ENCODE results near the gene F13B.
"Not testable (repeated sequence)": the region's sequence is repeated elsewhere in the genome, so short reads cannot be mapped to it uniquely, and the experiment has no call there.

F13B gene

DNA sequence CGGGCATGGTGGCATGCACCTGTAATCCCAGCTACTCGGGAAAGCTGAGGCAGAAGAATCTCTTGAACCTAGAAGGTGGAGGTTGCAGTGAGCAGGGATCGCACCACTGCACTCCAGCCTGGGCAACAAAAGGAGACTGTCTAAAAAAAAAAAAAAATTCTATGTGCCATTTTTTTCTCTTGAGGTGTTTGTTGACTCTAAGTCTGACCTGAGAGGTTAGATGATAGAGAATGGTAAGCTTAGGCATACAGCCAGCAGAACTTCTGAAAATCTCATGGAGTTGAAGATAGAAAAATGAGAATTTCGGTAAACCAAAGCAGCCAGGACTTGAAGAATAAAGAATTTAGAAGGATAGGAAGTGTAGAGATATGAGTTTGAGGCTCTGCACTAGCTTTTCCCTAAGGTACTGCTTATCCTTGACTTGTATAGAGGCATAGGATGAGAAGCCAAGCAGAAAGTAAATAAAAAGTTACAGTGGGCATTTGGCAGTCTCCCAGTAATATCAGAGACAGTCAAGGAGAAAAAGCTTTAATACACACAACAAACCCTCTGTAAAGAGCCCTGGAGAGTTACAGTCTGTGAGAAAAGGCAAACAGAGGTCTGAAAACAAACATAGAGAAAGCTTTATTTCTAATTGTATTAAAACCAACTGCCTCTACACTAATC, 24.3 kb downstream of the F13B start:
- H3K27ac ChIP-seq = no peak overlapping the region
- TF ChIP-seq, protein P1, sequence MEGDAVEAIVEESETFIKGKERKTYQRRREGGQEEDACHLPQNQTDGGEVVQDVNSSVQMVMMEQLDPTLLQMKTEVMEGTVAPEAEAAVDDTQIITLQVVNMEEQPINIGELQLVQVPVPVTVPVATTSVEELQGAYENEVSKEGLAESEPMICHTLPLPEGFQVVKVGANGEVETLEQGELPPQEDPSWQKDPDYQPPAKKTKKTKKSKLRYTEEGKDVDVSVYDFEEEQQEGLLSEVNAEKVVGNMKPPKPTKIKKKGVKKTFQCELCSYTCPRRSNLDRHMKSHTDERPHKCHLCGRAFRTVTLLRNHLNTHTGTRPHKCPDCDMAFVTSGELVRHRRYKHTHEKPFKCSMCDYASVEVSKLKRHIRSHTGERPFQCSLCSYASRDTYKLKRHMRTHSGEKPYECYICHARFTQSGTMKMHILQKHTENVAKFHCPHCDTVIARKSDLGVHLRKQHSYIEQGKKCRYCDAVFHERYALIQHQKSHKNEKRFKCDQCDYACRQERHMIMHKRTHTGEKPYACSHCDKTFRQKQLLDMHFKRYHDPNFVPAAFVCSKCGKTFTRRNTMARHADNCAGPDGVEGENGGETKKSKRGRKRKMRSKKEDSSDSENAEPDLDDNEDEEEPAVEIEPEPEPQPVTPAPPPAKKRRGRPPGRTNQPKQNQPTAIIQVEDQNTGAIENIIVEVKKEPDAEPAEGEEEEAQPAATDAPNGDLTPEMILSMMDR (IDR thresholded peaks at IDR 0.05) = no peak
- no peak for TF ChIP-seq ZFX (IDR thresholded peaks at IDR 0.05; ENCODE audit: borderline replicate concordance)

DNA sequence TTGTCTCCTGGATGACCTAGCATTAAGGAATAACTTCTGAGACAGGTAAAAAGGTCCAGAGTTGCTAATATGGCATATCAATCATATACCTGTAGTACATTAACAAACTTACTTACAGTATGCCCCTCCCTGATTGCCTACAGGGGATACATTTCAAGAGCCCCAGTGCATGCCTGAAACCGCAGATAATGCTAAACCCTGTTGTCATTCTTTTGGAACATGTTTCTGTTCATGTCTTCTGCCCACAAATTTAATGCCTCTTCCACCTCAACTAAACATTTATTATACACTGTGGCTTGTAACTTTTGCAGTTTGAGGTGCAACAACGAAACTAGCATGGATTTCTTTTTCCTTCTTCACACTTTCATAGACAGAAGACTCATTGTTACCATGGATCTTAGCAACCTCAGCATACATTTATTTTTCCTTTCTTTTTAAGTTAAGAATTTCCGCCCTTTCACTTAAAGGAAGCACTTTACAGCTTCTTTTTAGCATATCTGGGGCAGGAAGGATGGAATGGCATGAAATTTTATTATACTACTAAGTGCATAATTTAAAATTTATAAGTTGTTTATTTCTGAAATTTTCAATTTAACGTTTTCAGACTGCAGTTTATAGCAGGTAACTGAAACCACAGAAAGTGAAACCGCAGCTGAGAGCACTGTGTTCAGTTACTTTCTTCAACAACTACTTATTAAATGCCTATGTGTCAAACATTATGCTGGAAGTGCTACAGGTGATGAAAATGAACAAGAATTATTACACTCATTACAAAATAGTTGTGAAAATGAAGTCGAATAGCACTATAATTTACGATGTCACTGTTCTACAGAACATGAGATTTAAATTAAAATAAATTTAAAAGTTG, 25.3 kb downstream of the F13B start:
- no peak overlapping the region for H3K27ac ChIP-seq
- TF ChIP-seq ZFX (IDR thresholded peaks at IDR 0.05; ENCODE audit: borderline replicate concordance) = no peak
- TF ChIP-seq, protein P1 (IDR thresholded peaks at IDR 0.05) = no peak

DNA sequence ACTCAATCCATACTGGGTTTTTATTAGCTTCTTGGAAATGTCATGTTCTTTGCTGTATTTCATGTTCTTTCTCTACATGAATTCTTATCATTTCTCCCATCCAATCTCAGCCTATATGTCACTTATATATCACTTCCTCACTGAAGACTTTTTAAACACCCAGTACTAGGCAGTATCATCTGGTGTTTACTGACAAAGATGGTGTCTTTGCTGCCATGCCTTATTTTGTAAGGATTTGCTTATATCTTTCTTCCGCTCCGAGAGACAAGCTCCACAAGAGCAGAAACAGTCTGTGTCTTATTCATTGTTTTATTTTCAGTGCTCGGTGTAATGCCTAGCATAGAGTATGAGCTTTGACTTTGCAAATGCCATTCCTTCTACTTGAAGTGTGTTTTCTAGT, 30.2 kb downstream of the F13B start:
- TF ChIP-seq, protein P1 (IDR thresholded peaks at IDR 0.05) = no peak
- no peak for TF ChIP-seq ZFX (IDR thresholded peaks at IDR 0.05; ENCODE audit: borderline replicate concordance)
- H3K27ac ChIP-seq = no peak overlapping the region

DNA sequence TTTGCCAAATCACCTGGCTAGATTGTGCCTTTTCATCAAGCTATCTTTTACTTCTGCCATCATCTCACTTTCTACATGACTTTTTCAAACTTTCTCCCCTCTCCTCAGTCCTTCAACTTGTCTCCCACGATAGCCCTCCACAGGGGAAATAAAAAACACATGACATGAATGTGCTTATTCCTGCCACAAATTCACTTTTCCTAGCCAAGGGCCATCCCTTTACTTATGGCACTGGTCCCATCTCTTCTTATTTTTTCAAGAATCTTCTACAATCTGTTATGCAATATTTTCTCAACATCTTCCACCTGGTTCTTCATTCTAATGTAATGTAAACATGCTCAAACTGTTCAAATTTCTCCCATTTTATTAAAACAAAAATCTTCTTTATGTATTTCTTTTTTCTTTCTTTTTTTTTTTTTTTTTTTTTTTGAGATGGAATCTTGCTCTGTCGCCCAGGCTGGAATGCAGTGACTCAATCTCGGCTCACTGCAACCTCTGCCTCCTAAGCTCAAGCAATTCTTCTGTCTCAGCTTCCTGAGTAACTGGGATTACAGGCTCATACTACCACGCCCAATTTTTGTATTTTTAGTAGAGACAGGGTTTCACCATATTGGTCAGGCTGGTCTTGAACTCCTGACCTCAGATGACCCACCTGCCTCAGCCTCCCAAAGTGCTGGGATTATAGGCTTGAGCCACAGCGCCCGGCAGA, 32.3 kb downstream of the F13B start:
- H3K27ac ChIP-seq = not testable (repeated sequence)

DNA sequence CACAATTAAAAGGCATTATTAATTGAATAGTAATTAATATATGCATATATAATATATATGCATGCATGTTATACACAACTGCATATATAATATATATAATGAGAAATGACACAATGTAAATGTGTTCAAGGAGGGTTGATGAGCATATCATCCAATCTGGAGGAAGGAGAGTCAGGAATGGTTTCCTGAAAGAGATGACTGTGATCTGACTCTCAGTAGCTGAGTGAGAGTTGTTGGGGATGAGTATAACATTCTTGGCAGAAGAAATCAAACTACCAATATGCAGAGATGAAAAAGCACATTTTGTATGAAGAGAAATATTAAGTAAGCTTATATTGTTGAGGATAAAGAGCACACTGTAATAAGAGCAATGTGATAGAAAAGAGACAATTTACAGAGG, 37.3 kb downstream of the F13B start:
- no peak overlapping the region for H3K27ac ChIP-seq
- TF ChIP-seq, protein P1 (IDR thresholded peaks at IDR 0.05) = no peak
- no peak for TF ChIP-seq ZFX (IDR thresholded peaks at IDR 0.05; ENCODE audit: borderline replicate concordance)

DNA sequence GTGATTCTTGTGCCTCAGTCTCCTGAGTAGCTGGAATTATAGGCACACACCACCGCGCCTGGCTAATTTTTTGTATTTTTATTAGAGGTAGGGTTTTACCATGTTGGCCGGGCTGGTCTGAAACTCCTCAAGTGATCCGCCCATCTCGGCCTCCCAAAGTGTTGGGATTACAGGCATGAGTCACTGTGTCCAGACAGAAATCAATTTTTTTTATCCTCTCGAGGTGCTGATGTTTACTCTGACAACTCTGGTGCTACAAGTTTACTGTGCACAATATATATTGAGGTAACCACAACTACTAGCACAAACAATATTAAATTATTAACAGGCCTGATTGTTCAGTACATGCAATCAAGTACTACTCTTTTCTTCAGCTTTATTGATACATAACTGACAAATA, 39.7 kb downstream of the F13B start:
- no peak for TF ChIP-seq ZFX (IDR thresholded peaks at IDR 0.05; ENCODE audit: borderline replicate concordance)
- TF ChIP-seq, protein P1 (IDR thresholded peaks at IDR 0.05) = no peak
- no peak overlapping the region for H3K27ac ChIP-seq

DNA sequence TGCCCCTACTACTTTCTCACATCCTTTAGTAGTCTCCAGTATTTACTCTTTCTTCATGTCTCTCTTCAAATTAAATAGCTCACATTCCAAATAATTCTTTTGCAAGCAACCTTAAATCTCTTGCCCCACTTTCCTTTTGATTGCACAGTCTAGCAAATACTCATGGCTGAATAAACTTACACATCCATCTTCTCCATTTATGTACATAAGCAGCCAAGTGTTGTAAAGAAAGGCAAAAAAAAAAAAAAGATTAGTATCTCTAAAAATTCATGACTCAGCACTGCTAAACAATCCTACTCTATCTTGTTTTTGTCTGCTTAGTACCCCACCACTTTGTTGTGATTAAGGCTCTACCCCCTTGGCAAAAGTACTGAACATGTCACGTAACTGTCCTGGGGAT, 42.6 kb downstream of the F13B start:
- H3K27ac ChIP-seq = no peak overlapping the region
- TF ChIP-seq ZFX (IDR thresholded peaks at IDR 0.05; ENCODE audit: borderline replicate concordance) = no peak
- TF ChIP-seq, protein P1 (IDR thresholded peaks at IDR 0.05) = no peak

Measured in 22Rv1 (cell line).